PC-9 (cell line): Measurements from ENCODE around the gene SLMAP. TPM values are rescaled to one million over a fixed set of nuclear protein-coding genes. Genes with fewer than 3 reads are reported as not detected.

Experiments
- BruUV-seq: library from RNA; stranded (reverse); fragments of 400-500 nt; replicated peaks from 2 replicates; lab custom pipeline; 2021; lab: Mats Ljungman, UMichigan
- CTCF ChIA-PET: fragments of 300-600 bp; sonication (Branson Sonifier 250); formaldehyde crosslinking; loops from one replicate; lab custom pipeline; 2022; ENCODE audit warnings: antibody characterized with exemption; lab: Charles Lee
- POLR2A ChIA-PET: fragments of 300-600 bp; sonication (Branson Sonifier 250); formaldehyde crosslinking; loops from one replicate; lab custom pipeline; 2022; ENCODE audit warnings: antibody characterized with exemption; ENCODE audit not compliant: unreplicated experiment; lab: Charles Lee
- DNase-seq, 2 experiments: peaks; one replicate each; pipeline versions ENCODE4 v3.0.0 to v3.0.0-alpha.2; 2015 to 2022; ENCODE audit warnings: mixed read lengths in 1 of 2
- H2AFZ ChIP-seq: fragments of 200-600 bp; sonication (generic); 2 replicates; pipeline ENCODE4 v1.8.1; 2017; ENCODE audit warnings: antibody characterized with exemption
- H3F3A ChIP-seq: fragments of 200-600 bp; sonication (generic); 2 replicates; pipeline ENCODE4 v1.8.1; 2017; ENCODE audit warnings: antibody characterized with exemption, mild to moderate bottlenecking, low read depth; ENCODE audit not compliant: insufficient read depth
- H3K27ac ChIP-seq: fragments of 200-600 bp; sonication (generic); 2 replicates; pipeline ENCODE4 v1.6.1; 2016; ENCODE audit warnings: mixed run types
- H3K27me3 ChIP-seq: fragments of 200-600 bp; sonication (generic); 2 replicates; pipeline ENCODE4 v1.6.1; 2016; ENCODE audit warnings: low read depth, mixed run types; ENCODE audit not compliant: insufficient read depth
- H3K36me3 ChIP-seq: fragments of 200-600 bp; sonication (generic); 2 replicates; pipeline ENCODE4 v1.6.1; 2016; ENCODE audit warnings: low read depth, mixed run types
- H3K4me1 ChIP-seq: fragments of 200-600 bp; sonication (generic); replicated peaks from 2 replicates; pipeline ENCODE4 v1.6.1; 2016; ENCODE audit warnings: mixed run types; ENCODE audit not compliant: insufficient read depth
- H3K4me2 ChIP-seq: fragments of 200-600 bp; sonication (generic); 2 replicates; pipeline ENCODE4 v1.6.1; 2017; ENCODE audit warnings: mixed run types
- H3K4me3 ChIP-seq: fragments of 200-600 bp; sonication (generic); 2 replicates; pipeline ENCODE4 v1.6.1; 2016; ENCODE audit warnings: mixed run types
- H3K79me2 ChIP-seq: fragments of 200-600 bp; sonication (generic); 2 replicates; pipeline ENCODE4 v1.6.1; 2017; ENCODE audit warnings: low read depth, mixed run types
- H3K9me2 ChIP-seq: fragments of 200-600 bp; sonication (generic); 2 replicates; pipeline ENCODE4 v1.8.1; 2017; ENCODE audit warnings: mild to moderate bottlenecking; ENCODE audit not compliant: insufficient read depth
- H3K9me3 ChIP-seq: fragments of 200-600 bp; sonication (generic); 2 replicates; pipeline ENCODE4 v1.8.1; 2016; ENCODE audit warnings: low read depth; ENCODE audit not compliant: insufficient read depth
- H4K20me1 ChIP-seq: fragments of 200-600 bp; sonication (generic); 2 replicates; pipeline ENCODE4 v1.8.1; 2017; ENCODE audit not compliant: insufficient read depth
- CTCF ChIP-seq: fragments of 200-600 bp; sonication (generic); conservative IDR thresholded peaks from 2 replicates; pipeline ENCODE4 v1.6.1; 2017; ENCODE audit warnings: mixed run types, antibody characterized with exemption, mild to moderate bottlenecking, moderate library complexity
- EZH2 ChIP-seq: fragments of 200-600 bp; sonication (generic); IDR thresholded peaks from 2 replicates; pipeline ENCODE4 v1.8.0; 2017; ENCODE audit warnings: antibody characterized with exemption, low read depth
- intact Hi-C: fragments of 100-400 bp; cut with micrococcal nuclease; formaldehyde crosslinking; loops from one replicate; pipeline ENCODE4 v1.10.0; 2022; ENCODE audit not compliant: unreplicated experiment
- total RNA-seq: library from RNA; stranded (reverse); gene quantifications from 2 replicates; pipeline ENCODE4 v1.2.3, GENCODE V29; 2021

SLMAP gene
- total RNA-seq, 1 experiment from 2014 or later, result 119 TPM

- Histone ChIP-seq H3K9me3 (no peaks in the 10 kb centered on the region), H2AFZ (no peak overlapping the region), H3K36me3 (no peaks in the 10 kb centered on the region; the same call in 1 of the 2 replicates), H3K79me2 (peaks cover 91% of the 10 kb centered on the region), H4K20me1 (no peaks in the 10 kb centered on the region), H3K27me3 (no peaks in the 10 kb centered on the region), H3K4me1 (peaks cover 38% of the 10 kb centered on the region), H3K9me2 (no peaks in the 10 kb centered on the region), H3K27ac (peak overlapping the region; percentile 67), H3K4me3 (no peak overlapping the region), H3K4me2 (no peak overlapping the region), H3F3A (peaks cover 14% of the 10 kb centered on the region; the same call in 1 of the 2 replicates)
- intact Hi-C loops, result no loop called here
- no TSS peak for BruUV-seq
- ChIA-PET CTCF (no interaction called here), POLR2A (interaction anchor here (0.6 kb wide), 1 partner anchor 41 kb away, joined by 3 read pairs; no protein-coding TSS in a partner anchor)
- no peak for DNase-seq
- TF ChIP-seq CTCF, result no peak
- no peak for TF ChIP-seq EZH2
Observed at GRCh38 chr3:57793737-57794187, 37.7 kb downstream of the SLMAP start.

- no TSS peak for BruUV-seq
- Histone ChIP-seq H3K4me1 (peaks cover 38% of the 10 kb centered on the region), H3K36me3 (no peaks in the 10 kb centered on the region; the same call in 1 of the 2 replicates), H3K9me2 (no peaks in the 10 kb centered on the region), H3K27ac (peak overlapping the region; percentile 67; the same call in 1 of the 2 replicates), H3F3A (peaks cover 14% of the 10 kb centered on the region; the same call in 1 of the 2 replicates), H3K4me2 (no peak overlapping the region), H3K4me3 (no peak overlapping the region), H2AFZ (no peak overlapping the region), H3K79me2 (peaks cover 90% of the 10 kb centered on the region), H3K27me3 (no peaks in the 10 kb centered on the region), H3K9me3 (no peaks in the 10 kb centered on the region), H4K20me1 (no peaks in the 10 kb centered on the region)
- intact Hi-C loops, result no loop called here
- no peak for DNase-seq
- TF ChIP-seq EZH2 (no peak), CTCF (no peak)
- ChIA-PET CTCF (no interaction called here), POLR2A (no interaction called here)
Observed at GRCh38 chr3:57794501-57794900, 38.4 kb downstream of the SLMAP start.

- no peaks in the 10 kb centered on the region for H3K9me3 ChIP-seq
- H2AFZ ChIP-seq, result no peak overlapping the region
- no peaks in the 10 kb centered on the region for H4K20me1 ChIP-seq
- no TSS peak for BruUV-seq
- no peaks in the 10 kb centered on the region; the same call in 1 of the 2 replicates for H3K36me3 ChIP-seq
- H3K4me2 ChIP-seq, result no peak overlapping the region
- intact Hi-C loops, result no loop called here
- TF ChIP-seq CTCF (no peak), EZH2 (no peak)
- POLR2A ChIA-PET, result no interaction called here
- no peak for DNase-seq
- no peak overlapping the region for H3K4me3 ChIP-seq
- H3K79me2 ChIP-seq, result peaks cover 93% of the 10 kb centered on the region
- H3K9me2 ChIP-seq, result no peaks in the 10 kb centered on the region
- no peaks in the 10 kb centered on the region for H3K27me3 ChIP-seq
- peak overlapping the region; percentile 67; the same call in 1 of the 2 replicates for H3K27ac ChIP-seq
- CTCF ChIA-PET, result no interaction called here
- peaks cover 14% of the 10 kb centered on the region; the same call in 1 of the 2 replicates for H3F3A ChIP-seq
- peaks cover 38% of the 10 kb centered on the region for H3K4me1 ChIP-seq
Observed at GRCh38 chr3:57794951-57795350, 38.8 kb downstream of the SLMAP start.
